Esophagus muscularis mucosa (tissue), 4 donors: ENCODE results near the gene IPP. TPM values are rescaled to one million over a fixed set of nuclear protein-coding genes. Genes with fewer than 3 reads are reported as not detected.

Experiments
- DNase-seq: peaks from one replicate; pipeline ENCODE4 v3.0.0-alpha.2; 2017; ENCODE audit errors: extremely low spot score
- H3K27ac ChIP-seq, 4 donors: fragments of 200-600 bp; sonication (generic); replicated peaks in 1 of 4; 1 replicate in 3 of 4; 2 replicates in 1 of 4; pipeline ENCODE4 v1.5.1; 2016 to 2019; ENCODE audit warnings: mild to moderate bottlenecking in 1 of 4
- H3K27me3 ChIP-seq, 4 donors: fragments of 200-600 bp; sonication (generic); one replicate each; pipeline versions ENCODE4 v1.5.1 to v1.6.0; 2016 to 2019
- H3K36me3 ChIP-seq, 4 donors: fragments of 200-600 bp; sonication (generic); one replicate each; pipeline ENCODE4 v1.5.1; 2016 to 2019
- H3K4me1 ChIP-seq, 4 donors: fragments of 200-600 bp; sonication (generic); one replicate each; pipeline ENCODE4 v1.5.1; 2016 to 2019
- H3K4me3 ChIP-seq, 4 donors: fragments of 200-600 bp; sonication (generic); 1 replicate in 2 of 4; 2 replicates in 2 of 4; pipeline ENCODE4 v1.5.1; 2016 to 2019; ENCODE audit warnings: mild to moderate bottlenecking in 4 of 4, moderate library complexity in 1 of 4
- H3K9me3 ChIP-seq, 4 donors: fragments of 200-600 bp; sonication (generic); 1 replicate in 3 of 4; 2 replicates in 1 of 4; pipeline ENCODE4 v1.5.1; 2016 to 2019
- EP300 ChIP-seq: sonication (generic); formaldehyde crosslinking; IDR thresholded peaks from one replicate; pipeline ENCODE4 v1.6.1; 2017; ENCODE audit warnings: antibody characterized with exemption
- POLR2A ChIP-seq: fragments of 450-650 bp; IDR thresholded peaks from one replicate; pipeline ENCODE4 v1.6.1; 2017; ENCODE audit warnings: antibody characterized with exemption, moderate library complexity, mild to moderate bottlenecking, low read depth
- POLR2AphosphoS5 ChIP-seq, 2 donors: sonication (generic); formaldehyde crosslinking; IDR thresholded peaks; one replicate each; pipeline ENCODE4 v1.6.1; 2017; ENCODE audit warnings: antibody characterized with exemption in 2 of 2
- WGBS: methylation state at CpG from one replicate; pipeline ENCODE4 v1.1.5; 2018; 5-methylcytosine and 5-hydroxymethylcytosine counted together
- intact Hi-C: fragments of 100-400 bp; cut with DNase I; formaldehyde crosslinking; loops from one replicate; pipeline ENCODE4 v1.15.1; 2023
- total RNA-seq, 4 donors: library from RNA; depleted of rRNA; stranded (reverse); fragments of >200 nt; gene quantifications; one replicate each; pipeline versions ENCODE4 v1.1.0 to v1.2.1, GENCODE V29; 2016
- TF ChIP-seq, protein P1 (sequence below), 3 experiments: fragments of 200-600 bp in 2 of 3; fragments of 450-650 bp in 1 of 3; sonication (generic) in 2 of 3; IDR thresholded peaks; one replicate each; pipeline ENCODE4 v1.5.1; 2017 to 2019; ENCODE audit warnings: antibody characterized with exemption in 3 of 3, mild to moderate bottlenecking in 2 of 3, moderate library complexity in 1 of 3

IPP gene
- total RNA-seq, 4 donors from 2014 or later: 6.0 to 14.1 (median 10.7) TPM

GRCh38 chr1:45674478-45674877 lies 76.0 kb downstream of the IPP start:
- intact Hi-C loops: no loop called here
- H3K4me3 ChIP-seq: no peak overlapping the region
- 83% methylated on average over 5 of the region's 5 CpGs for WGBS
- no peak overlapping the region for H3K27ac ChIP-seq
- no peaks in the 10 kb centered on the region for H3K9me3 ChIP-seq
- H3K27me3 ChIP-seq: no peaks in the 10 kb centered on the region
- peaks cover 54 to 92% (median 81%) of the 10 kb centered on the region in 4 donors for H3K4me1 ChIP-seq
- no peak for TF ChIP-seq EP300
- TF ChIP-seq, protein P1, sequence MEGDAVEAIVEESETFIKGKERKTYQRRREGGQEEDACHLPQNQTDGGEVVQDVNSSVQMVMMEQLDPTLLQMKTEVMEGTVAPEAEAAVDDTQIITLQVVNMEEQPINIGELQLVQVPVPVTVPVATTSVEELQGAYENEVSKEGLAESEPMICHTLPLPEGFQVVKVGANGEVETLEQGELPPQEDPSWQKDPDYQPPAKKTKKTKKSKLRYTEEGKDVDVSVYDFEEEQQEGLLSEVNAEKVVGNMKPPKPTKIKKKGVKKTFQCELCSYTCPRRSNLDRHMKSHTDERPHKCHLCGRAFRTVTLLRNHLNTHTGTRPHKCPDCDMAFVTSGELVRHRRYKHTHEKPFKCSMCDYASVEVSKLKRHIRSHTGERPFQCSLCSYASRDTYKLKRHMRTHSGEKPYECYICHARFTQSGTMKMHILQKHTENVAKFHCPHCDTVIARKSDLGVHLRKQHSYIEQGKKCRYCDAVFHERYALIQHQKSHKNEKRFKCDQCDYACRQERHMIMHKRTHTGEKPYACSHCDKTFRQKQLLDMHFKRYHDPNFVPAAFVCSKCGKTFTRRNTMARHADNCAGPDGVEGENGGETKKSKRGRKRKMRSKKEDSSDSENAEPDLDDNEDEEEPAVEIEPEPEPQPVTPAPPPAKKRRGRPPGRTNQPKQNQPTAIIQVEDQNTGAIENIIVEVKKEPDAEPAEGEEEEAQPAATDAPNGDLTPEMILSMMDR (IDR thresholded peaks at IDR 0.05): no peak
- no peak for TF ChIP-seq POLR2AphosphoS5 (IDR thresholded peaks at IDR 0.05)
- no peak for TF ChIP-seq POLR2A
- H3K36me3 ChIP-seq: no peaks in the 10 kb centered on the region
- no peak for DNase-seq

DNA sequence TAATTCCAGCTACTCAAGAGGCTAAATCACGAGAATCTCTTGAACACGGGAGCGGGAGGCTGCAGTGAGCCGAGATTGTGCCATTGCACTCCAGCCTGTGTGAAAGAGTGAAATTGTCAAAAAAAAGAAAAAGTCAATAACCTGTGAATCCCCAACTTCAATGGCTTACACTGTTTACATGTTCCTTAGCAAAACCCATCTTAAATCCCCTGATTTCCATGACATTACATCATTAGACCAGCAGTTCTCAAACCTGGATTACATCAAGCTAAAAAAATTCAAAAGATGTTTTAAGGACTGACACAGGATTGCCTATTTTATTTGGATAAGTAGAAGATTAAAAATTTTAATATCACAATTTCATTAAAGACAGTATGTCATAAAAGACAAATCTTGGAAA lies 76.5 kb downstream of the IPP start:
- intact Hi-C loops: no loop called here
- Histone ChIP-seq H3K9me3 (no peaks in the 10 kb centered on the region), H3K4me1 (peaks cover 55 to 92% (median 81%) of the 10 kb centered on the region in 4 donors), H3K27me3 (no peaks in the 10 kb centered on the region), H3K36me3 (no peaks in the 10 kb centered on the region), H3K4me3 (no peak overlapping the region), H3K27ac (no peak overlapping the region)
- DNase-seq: no peak
- TF ChIP-seq POLR2AphosphoS5 (IDR thresholded peaks at IDR 0.05) (no peak), POLR2A (no peak), EP300 (no peak)
- TF ChIP-seq, protein P1 (IDR thresholded peaks at IDR 0.05): no peak
- 96% methylated on average over 4 of the region's 4 CpGs for WGBS

GRCh38 chr1:45669859-45670655 lies 80.4 kb downstream of the IPP start:
- Histone ChIP-seq H3K36me3 (no peaks in the 10 kb centered on the region), H3K4me3 (no peak overlapping the region), H3K27me3 (no peaks in the 10 kb centered on the region), H3K9me3 (no peaks in the 10 kb centered on the region), H3K4me1 (peaks cover 57 to 76% (median 70%) of the 10 kb centered on the region in 4 donors), H3K27ac (no peak overlapping the region)
- WGBS: 63% methylated on average over 6 of the region's 6 CpGs
- intact Hi-C loops: no loop called here
- no peak for DNase-seq
- TF ChIP-seq EP300 (no peak), POLR2AphosphoS5 (IDR thresholded peaks at IDR 0.05) (no peak), POLR2A (no peak)
- TF ChIP-seq, protein P1 (IDR thresholded peaks at IDR 0.05): no peak

DNA sequence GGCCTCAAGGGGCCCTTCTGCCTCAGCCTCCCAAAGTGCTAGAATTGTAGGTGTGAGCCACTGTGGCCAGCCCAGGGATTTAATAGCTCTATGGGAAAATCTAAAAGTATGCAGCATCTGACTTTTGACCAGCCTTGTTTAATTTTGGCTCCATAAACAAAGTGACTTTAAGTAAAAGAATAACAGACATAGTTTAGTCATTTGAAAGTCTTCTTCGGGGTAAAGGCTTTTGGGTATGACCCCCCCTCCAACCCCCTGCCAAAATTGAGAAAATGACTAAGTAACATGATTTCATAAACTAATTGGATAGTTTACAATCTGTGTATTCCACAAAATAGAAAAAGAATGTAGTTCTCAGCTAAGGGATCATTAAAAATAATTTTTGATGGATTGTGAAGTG lies 81.1 kb downstream of the IPP start:
- Histone ChIP-seq H3K27ac (no peak overlapping the region), H3K9me3 (no peaks in the 10 kb centered on the region), H3K4me1 (peaks cover 51 to 69% (median 66%) of the 10 kb centered on the region in 4 donors), H3K27me3 (no peaks in the 10 kb centered on the region), H3K4me3 (no peak overlapping the region), H3K36me3 (no peaks in the 10 kb centered on the region)
- DNase-seq: no peak
- 31% methylated on average over 1 of the region's 1 CpG for WGBS
- intact Hi-C loops: no loop called here
- TF ChIP-seq, protein P1 (IDR thresholded peaks at IDR 0.05): no peak
- no peak for TF ChIP-seq EP300
- no peak for TF ChIP-seq POLR2A
- TF ChIP-seq POLR2AphosphoS5 (IDR thresholded peaks at IDR 0.05): no peak

DNA sequence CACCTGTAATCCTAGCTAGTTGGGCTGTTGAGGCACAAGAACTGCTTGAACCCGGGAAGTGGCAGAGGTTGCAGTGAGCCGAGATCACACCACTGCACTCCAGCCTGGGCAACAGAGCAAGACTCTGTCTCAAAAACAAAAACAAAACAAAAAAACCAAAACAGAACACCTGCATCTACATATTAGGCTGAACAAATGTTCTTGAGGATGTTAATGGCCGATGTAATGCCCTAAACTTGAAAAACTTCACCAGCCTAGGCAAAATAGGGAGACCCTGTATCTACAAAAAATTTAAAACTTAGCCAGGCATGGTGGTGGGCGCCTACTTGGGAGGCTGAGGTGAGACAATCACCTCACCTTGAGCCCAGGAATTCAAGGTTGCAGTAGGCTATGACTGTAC lies 81.9 kb downstream of the IPP start:
- Histone ChIP-seq H3K4me1 (peaks cover 45 to 60% (median 60%) of the 10 kb centered on the region in 4 donors), H3K4me3 (no peak overlapping the region), H3K36me3 (peaks cover 0 to 4% (median 0%) of the 10 kb centered on the region in 4 donors), H3K27ac (no peak overlapping the region), H3K27me3 (no peaks in the 10 kb centered on the region), H3K9me3 (no peaks in the 10 kb centered on the region)
- TF ChIP-seq POLR2AphosphoS5 (IDR thresholded peaks at IDR 0.05) (no peak), EP300 (no peak), POLR2A (no peak)
- TF ChIP-seq, protein P1 (IDR thresholded peaks at IDR 0.05): no peak
- intact Hi-C loops: no loop called here
- 97% methylated on average over 4 of the region's 4 CpGs for WGBS
- no peak for DNase-seq
